CD4-positive, CD25-positive, alpha-beta regulatory T cell (primary cell): ENCODE data around the gene GLCE. TPM values are rescaled to one million over a fixed set of nuclear protein-coding genes. Genes with fewer than 3 reads are reported as not detected.

Experiments used
- ATAC-seq, 2 donors: fragments of 150-1000 bp; cut with Tn5 transposase; one replicate each; pipeline ENCODE4 v1.10.0; 2021; ENCODE audit warnings: low read depth in 2 of 2, moderate number of reproducible peaks in 2 of 2, moderate library complexity in 1 of 2
- DNase-seq, 3 donors: peaks; one replicate each; pipeline versions ENCODE4 v3.0.0 to v3.0.0-alpha.2; 2012 to 2022; ENCODE audit warnings: mixed read lengths in 1 of 3
- H3K27ac ChIP-seq: one replicate; pipeline ENCODE4 v1.7.0; 2013; ENCODE audit warnings: mild to moderate bottlenecking, low read length; ENCODE audit not compliant: insufficient read depth, poor library complexity, severe bottlenecking
- H3K27me3 ChIP-seq: one replicate; pipeline ENCODE4 v1.7.0; 2013; ENCODE audit warnings: low read length; ENCODE audit not compliant: control insufficient read depth, insufficient read depth
- H3K36me3 ChIP-seq: one replicate; pipeline ENCODE4 v1.7.0; 2013; ENCODE audit warnings: mild to moderate bottlenecking, low read length, moderate library complexity; ENCODE audit not compliant: control insufficient read depth, insufficient read depth
- H3K4me1 ChIP-seq: 2 replicates; pipeline ENCODE4 v1.7.0; 2013; ENCODE audit warnings: mild to moderate bottlenecking, low read length; ENCODE audit not compliant: insufficient read depth, control insufficient read depth, poor library complexity, severe bottlenecking
- H3K4me3 ChIP-seq: one replicate; pipeline ENCODE4 v1.7.0; 2013; ENCODE audit warnings: low read depth, mild to moderate bottlenecking, low read length, moderate library complexity
- H3K9me3 ChIP-seq, 2 experiments: 1 replicate in 1 of 2; 2 replicates in 1 of 2; pipeline ENCODE4 v1.7.0; 2013; ENCODE audit warnings: low read length in 2 of 2, mild to moderate bottlenecking in 1 of 2, moderate library complexity in 1 of 2; ENCODE audit not compliant: control insufficient read depth in 2 of 2
- H3K27ac Mint-ChIP-seq, 3 donors: one replicate each; pipeline ENCODE4 v1.8.0; 2020 to 2022; ENCODE audit warnings: mild to moderate bottlenecking in 3 of 3, mixed read lengths in 3 of 3, moderate library complexity in 2 of 3
- H3K27me3 Mint-ChIP-seq: one replicate; pipeline ENCODE4 v1.8.0; 2022; ENCODE audit warnings: mild to moderate bottlenecking, mixed read lengths
- H3K36me3 Mint-ChIP-seq: one replicate; pipeline ENCODE4 v1.8.0; 2020; ENCODE audit warnings: mixed read lengths
- H3K4me1 Mint-ChIP-seq, 4 donors: one replicate each; pipeline ENCODE4 v1.8.0; 2020 to 2022; ENCODE audit warnings: mixed read lengths in 4 of 4, mild to moderate bottlenecking in 1 of 4
- H3K4me3 Mint-ChIP-seq, 4 donors: one replicate each; pipeline ENCODE4 v1.8.0; 2020 to 2022; ENCODE audit warnings: mild to moderate bottlenecking in 4 of 4, mixed read lengths in 4 of 4, moderate library complexity in 3 of 4
- H3K9me3 Mint-ChIP-seq, 7 donors: one replicate each; pipeline ENCODE4 v1.8.0; 2020 to 2022; ENCODE audit warnings: mixed read lengths in 7 of 7, mild to moderate bottlenecking in 3 of 7, moderate library complexity in 2 of 7
- polyA plus RNA-seq, 4 donors: library from polyadenylated mRNA; unstranded; fragments of 300-500 nt; fragmentation: Illumina TruSeq; gene quantifications; one replicate each; pipeline ENCODE4 v1.2.3, GENCODE V29; 2021
- total RNA-seq: library from RNA; stranded (reverse); gene quantifications from one replicate; pipeline ENCODE4 v1.2.3, GENCODE V29; 2022

Gene GLCE
- total and polyA plus RNA-seq, 5 donors from 2014 or later, result 12.7 to 23.4 (median 17.3) TPM

DNA sequence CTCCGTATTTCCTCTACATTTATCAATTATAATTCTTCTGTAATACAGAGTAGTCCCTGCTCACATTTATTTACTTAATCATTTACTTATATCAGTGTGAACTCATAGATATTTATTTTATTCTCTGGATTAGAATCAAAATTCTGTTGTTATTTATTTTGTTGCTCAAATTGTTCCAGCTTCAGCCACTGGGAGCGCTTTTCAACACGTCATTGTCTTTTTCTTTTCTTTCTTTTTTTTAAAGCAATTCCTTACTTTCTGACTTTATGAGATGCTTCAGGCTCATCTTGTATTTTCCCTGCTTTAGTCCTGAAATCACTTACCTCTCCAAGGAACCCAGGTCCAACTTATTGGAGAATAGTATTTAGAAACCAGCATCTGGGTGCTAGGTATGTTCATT is 53.4 kb downstream of the GLCE start:
- H3K9me3 ChIP-seq, result no peaks in the 10 kb centered on the region
- peaks cover 15% of the 10 kb centered on the region for H3K36me3 Mint-ChIP-seq
- DNase-seq, result no peak
- H3K4me1 ChIP-seq, result no peaks in the 10 kb centered on the region
- no peak overlapping the region for H3K4me3 Mint-ChIP-seq
- H3K27ac ChIP-seq, result no peak overlapping the region
- no peak overlapping the region for H3K4me3 ChIP-seq
- H3K27me3 ChIP-seq, result no peaks in the 10 kb centered on the region
- ATAC-seq, result no peak
- peaks cover 2% of the 10 kb centered on the region for H3K36me3 ChIP-seq
- peaks cover 9 to 13% (median 11%) of the 10 kb centered on the region in 4 donors for H3K4me1 Mint-ChIP-seq
- H3K27me3 Mint-ChIP-seq, result no peaks in the 10 kb centered on the region
- peaks cover 0 to 2% (median 0%) of the 10 kb centered on the region in 7 donors for H3K9me3 Mint-ChIP-seq
- H3K27ac Mint-ChIP-seq, result no peak overlapping the region

DNA sequence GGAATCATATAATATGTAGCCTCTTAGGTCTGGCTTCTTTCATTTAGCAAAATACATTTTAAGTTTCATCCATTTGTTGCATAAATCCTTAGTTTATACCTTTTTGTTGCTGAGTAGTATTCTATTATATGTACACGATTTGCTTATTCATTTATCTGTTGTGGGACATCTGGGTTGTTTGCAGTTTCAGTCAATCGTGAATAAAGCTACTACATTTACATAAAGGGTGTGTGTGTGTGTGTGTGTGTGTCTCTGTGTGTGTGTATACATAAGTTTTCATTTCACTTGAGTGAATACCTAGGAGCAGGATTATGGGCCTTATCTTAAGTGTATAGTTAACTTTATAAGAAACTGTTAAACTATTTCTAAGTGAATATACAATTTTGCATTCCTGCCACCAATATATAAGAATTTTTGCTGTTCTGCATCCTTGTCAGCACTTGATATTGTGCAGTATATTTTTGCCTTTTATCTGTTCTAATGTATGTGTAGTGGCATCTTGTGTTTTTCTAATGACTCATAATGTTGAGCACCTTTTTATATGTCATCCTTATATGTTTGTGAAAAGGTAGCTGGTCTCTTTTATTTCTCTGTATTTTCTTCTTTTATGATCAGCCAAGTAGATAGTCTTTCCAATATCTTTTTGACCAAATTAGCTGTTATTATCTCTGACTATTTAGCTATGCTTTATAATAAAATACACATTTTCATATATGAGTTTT is 55.0 kb downstream of the GLCE start:
- no peaks in the 10 kb centered on the region for H3K4me1 ChIP-seq
- no peaks in the 10 kb centered on the region for H3K27me3 ChIP-seq
- H3K4me3 ChIP-seq, result no peak overlapping the region
- DNase-seq, result no peak
- no peaks in the 10 kb centered on the region for H3K27me3 Mint-ChIP-seq
- no peak for ATAC-seq
- H3K9me3 ChIP-seq, result no peaks in the 10 kb centered on the region
- H3K9me3 Mint-ChIP-seq, result peaks cover 0 to 3% (median 0%) of the 10 kb centered on the region in 7 donors
- peaks cover 2% of the 10 kb centered on the region for H3K36me3 ChIP-seq
- no peak overlapping the region for H3K27ac ChIP-seq
- H3K4me1 Mint-ChIP-seq, result peaks cover 0 to 5% (median 2%) of the 10 kb centered on the region in 4 donors
- peak overlapping the region in 1 of 3 donors; percentile 1 for H3K27ac Mint-ChIP-seq
- no peak overlapping the region for H3K4me3 Mint-ChIP-seq
- peaks cover 15% of the 10 kb centered on the region for H3K36me3 Mint-ChIP-seq

DNA sequence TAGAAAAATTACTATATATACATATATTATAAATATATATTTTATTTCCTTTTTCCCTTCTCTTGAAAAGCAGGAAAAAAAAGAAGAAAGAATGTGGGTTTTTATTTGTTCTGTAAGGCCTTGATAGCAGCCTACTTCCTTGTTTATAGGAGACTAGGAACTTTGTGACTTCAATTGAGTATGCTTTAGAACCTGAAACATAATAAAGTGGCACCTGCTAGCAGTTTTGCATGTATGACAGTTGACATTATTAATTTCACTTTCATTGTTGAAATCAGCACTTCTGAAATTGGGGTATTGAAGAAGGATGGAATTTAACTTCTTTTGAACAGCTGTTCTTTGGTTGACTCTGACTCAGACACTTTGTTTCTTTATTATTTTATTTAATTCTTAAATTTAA is 56.9 kb downstream of the GLCE start:
- no peak for DNase-seq
- Histone ChIP-seq H3K4me3 (no peak overlapping the region), H3K27ac (no peak overlapping the region), H3K27me3 (no peaks in the 10 kb centered on the region), H3K9me3 (peaks cover 0 to under 1% of the 10 kb centered on the region in 2 experiments), H3K36me3 (peaks cover 4% of the 10 kb centered on the region), H3K4me1 (no peaks in the 10 kb centered on the region)
- ATAC-seq, result no peak
- H3K27ac Mint-ChIP-seq, result no peak overlapping the region
- H3K27me3 Mint-ChIP-seq, result no peaks in the 10 kb centered on the region
- peaks cover 0 to 5% (median 1%) of the 10 kb centered on the region in 4 donors for H3K4me1 Mint-ChIP-seq
- no peak overlapping the region for H3K4me3 Mint-ChIP-seq
- H3K9me3 Mint-ChIP-seq, result peaks cover 0 to 8% (median 0%) of the 10 kb centered on the region in 7 donors
- peaks cover 18% of the 10 kb centered on the region for H3K36me3 Mint-ChIP-seq

DNA sequence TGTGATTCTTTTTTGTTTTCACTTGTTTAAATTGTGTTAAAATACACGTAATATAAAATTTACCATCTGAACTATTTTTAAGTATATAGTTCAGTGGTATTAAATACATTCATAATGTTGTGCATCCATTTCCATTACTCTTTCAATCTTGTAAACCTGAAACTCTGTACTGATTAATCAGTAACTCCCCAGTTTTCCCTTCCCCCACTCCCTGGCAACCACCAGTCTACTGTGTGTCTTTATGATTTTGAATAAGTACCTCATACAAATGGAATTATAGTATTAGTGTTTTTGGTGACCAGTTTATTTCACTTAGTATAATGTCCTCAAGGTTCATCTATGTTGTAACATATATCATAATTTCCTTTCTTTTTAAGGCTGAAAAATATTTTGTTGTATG is 59.3 kb downstream of the GLCE start:
- peaks cover 11% of the 10 kb centered on the region for H3K36me3 ChIP-seq
- H3K27me3 Mint-ChIP-seq, result no peaks in the 10 kb centered on the region
- no peak overlapping the region for H3K27ac Mint-ChIP-seq

DNA sequence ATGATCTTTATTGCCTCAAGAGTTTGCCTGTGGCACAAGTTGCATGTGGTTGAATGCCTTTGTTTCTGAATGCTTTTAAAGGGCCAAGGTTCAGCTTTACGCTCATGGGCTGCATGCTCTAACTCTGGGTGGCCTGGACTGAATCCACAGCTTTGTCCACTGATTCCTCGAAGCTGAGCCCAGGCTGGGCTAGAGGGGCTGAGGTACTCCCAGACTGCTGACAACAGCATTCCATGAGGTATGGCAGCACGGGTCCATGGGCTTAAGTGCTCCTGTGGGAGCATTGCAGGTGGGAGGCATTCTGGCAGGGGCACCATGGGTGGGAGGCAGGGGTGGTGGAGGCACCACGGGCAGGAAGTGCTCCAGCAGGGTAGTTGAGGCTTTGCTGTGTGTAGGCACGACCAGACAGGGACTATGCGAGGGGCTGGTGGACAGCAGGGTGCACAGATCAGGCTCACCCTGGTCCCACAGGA is 61.6 kb downstream of the GLCE start:
- no peaks in the 10 kb centered on the region for H3K4me1 ChIP-seq
- peaks cover 0 to 22% (median 7%) of the 10 kb centered on the region in 7 donors for H3K9me3 Mint-ChIP-seq
- DNase-seq (no peak), ATAC-seq (no peak)
- H3K4me1 Mint-ChIP-seq, result peaks cover 0 to 9% (median 1%) of the 10 kb centered on the region in 4 donors
- H3K9me3 ChIP-seq, result peaks cover 8 to 13% of the 10 kb centered on the region in 2 experiments
- no peaks in the 10 kb centered on the region for H3K27me3 Mint-ChIP-seq
- peaks cover 27% of the 10 kb centered on the region for H3K36me3 Mint-ChIP-seq
- no peak overlapping the region for H3K27ac ChIP-seq
- H3K4me3 Mint-ChIP-seq, result no peak overlapping the region
- H3K4me3 ChIP-seq, result no peak overlapping the region
- H3K27me3 ChIP-seq, result no peaks in the 10 kb centered on the region
- no peak overlapping the region for H3K27ac Mint-ChIP-seq
- H3K36me3 ChIP-seq, result peaks cover 11% of the 10 kb centered on the region

More for the DNA sequence above, 59.3 kb downstream of the GLCE start:
- Mint-ChIP-seq H3K36me3 (peaks cover 31% of the 10 kb centered on the region), H3K4me3 (no peak overlapping the region), H3K9me3 (peaks cover 0 to 22% (median 7%) of the 10 kb centered on the region in 7 donors), H3K4me1 (peaks cover 0 to 5% (median 1%) of the 10 kb centered on the region in 4 donors)
- Histone ChIP-seq H3K4me1 (no peaks in the 10 kb centered on the region), H3K4me3 (no peak overlapping the region), H3K27me3 (no peaks in the 10 kb centered on the region), H3K9me3 (peaks cover 8 to 13% of the 10 kb centered on the region in 2 experiments), H3K27ac (no peak overlapping the region)
- DNase-seq, result no peak
- no peak for ATAC-seq

DNA sequence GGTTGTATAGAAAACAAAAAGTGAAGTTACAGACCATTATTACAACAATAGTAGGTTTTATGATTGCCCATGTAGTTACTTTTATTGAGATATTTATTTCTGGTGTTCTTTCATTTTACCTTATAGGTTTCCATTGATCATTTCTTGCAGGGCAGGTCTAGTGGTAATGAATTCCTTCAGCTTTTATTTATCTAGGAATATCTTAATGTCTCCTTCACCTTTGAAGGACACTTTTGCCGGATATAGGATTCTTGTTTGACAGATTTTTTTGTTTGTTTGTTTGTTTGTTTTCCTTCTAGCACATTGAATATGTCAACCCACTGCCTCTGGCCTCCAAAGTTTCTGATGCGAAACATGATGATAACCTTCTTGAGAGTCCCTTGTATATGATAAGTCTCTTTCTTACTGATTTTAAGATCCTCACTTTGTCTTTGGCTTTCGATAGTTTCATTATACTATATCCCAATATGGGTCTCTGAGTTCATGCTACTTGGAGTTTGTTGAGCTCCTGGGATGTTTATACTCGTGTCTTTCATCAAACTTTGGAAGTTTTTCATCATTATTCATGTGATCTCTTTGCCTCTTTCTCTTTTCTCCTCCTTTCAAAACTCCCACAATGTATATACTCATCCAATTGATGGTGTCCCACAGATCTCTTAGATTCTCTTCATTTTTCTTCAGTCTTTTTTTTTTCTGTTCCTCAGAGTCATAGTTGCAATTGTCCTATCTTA is 62.8 kb downstream of the GLCE start:
- peaks cover 11% of the 10 kb centered on the region for H3K36me3 ChIP-seq
- peaks cover 29% of the 10 kb centered on the region for H3K36me3 Mint-ChIP-seq
- no peaks in the 10 kb centered on the region for H3K27me3 Mint-ChIP-seq
- no peaks in the 10 kb centered on the region for H3K27me3 ChIP-seq
- DNase-seq (no peak), ATAC-seq (no peak)
- H3K9me3 Mint-ChIP-seq, result peaks cover 0 to 22% (median 7%) of the 10 kb centered on the region in 7 donors
- H3K4me1 Mint-ChIP-seq, result peaks cover 0 to 13% (median 1%) of the 10 kb centered on the region in 4 donors
- H3K9me3 ChIP-seq, result peaks cover 8 to 13% of the 10 kb centered on the region in 2 experiments
- H3K4me1 ChIP-seq, result no peaks in the 10 kb centered on the region
- no peak overlapping the region for H3K4me3 Mint-ChIP-seq
- no peak overlapping the region for H3K27ac ChIP-seq
- no peak overlapping the region for H3K27ac Mint-ChIP-seq
- no peak overlapping the region for H3K4me3 ChIP-seq

DNA sequence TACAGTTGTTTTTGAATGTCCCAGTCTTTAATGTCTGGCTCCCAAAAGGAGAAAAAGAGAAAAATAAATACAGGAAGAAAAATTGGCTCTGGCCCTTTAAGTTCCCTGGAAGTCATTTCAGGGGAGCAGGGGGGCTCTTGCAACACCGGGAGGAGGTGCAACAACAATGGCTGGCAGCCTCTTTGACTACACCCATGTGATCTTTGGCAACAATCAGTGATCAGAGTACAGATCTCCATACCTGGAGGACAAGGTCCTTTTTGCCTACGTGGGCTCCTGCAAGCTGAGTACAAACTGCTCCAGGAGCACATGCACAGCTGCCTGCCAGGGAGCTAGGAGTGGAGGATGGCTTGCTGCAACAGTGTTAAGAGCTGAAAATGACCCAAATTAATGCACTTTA is 63.9 kb downstream of the GLCE start:
- Mint-ChIP-seq H3K9me3 (peaks cover 0 to 22% (median 7%) of the 10 kb centered on the region in 7 donors), H3K27ac (no peak overlapping the region), H3K4me1 (peaks cover 0 to 14% (median 1%) of the 10 kb centered on the region in 4 donors), H3K4me3 (no peak overlapping the region), H3K36me3 (peaks cover 36% of the 10 kb centered on the region), H3K27me3 (no peaks in the 10 kb centered on the region)
- Histone ChIP-seq H3K9me3 (peaks cover 8 to 13% of the 10 kb centered on the region in 2 experiments), H3K27ac (no peak overlapping the region), H3K4me1 (no peaks in the 10 kb centered on the region), H3K36me3 (peaks cover 18% of the 10 kb centered on the region), H3K4me3 (no peak overlapping the region), H3K27me3 (no peaks in the 10 kb centered on the region)
- DNase-seq (no peak), ATAC-seq (no peak)
